ENCODE data around the gene SERPINA5. TPM values are rescaled to one million over a fixed set of nuclear protein-coding genes. Genes with fewer than 3 reads are reported as not detected.
"Not testable (repeated sequence)": the region's sequence is repeated elsewhere in the genome, so short reads cannot be mapped to it uniquely, and the experiment has no call there.

The SERPINA5 gene
- total and polyA plus RNA-seq, 2 donors: 0.63 to 5.1 TPM

DNA sequence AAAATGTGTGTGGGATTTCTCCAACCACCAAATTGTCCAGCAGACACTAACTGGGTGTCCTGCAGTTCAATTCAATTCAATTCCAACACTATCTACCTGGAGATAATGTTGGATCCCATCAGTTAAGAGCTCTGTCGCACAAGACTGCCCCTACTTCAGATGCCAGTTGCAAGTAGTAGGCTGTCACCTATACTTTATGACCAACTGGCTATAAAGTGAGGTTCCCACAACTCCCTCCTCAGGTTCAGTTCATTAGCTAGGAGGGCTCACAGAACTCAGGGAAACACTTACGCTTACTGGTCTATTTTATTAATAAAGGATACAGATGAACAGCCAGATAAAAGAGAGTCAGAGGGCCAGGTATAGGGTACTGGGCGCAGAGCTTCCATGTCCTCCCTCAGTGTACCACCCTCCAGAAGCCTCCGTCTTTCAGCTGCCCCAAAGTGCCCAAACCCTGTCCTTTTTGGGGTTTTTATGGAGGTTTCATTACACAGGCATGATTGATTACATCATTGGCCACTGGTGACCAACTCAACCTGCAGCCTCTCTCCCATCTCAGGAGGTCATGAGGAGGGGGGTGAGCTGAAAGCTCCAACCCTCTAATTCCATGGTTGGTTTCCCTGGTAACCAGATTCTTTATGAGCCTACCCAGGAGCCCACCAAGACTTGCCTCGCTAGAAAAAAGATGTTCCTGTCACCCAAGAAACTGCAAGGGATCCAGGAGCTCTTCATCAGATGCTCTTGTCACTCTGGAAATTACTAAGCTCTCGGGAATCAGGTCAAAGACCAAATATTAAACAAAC, 7.5 kb upstream of the SERPINA5 start:
- Histone ChIP-seq H3K36me3 (ENCODE audit: insufficient read depth) (no peaks in the 10 kb centered on the region), H3K27ac (ENCODE audit: low read depth) (no peak overlapping the region), H3K4me3 (ENCODE audit: low read depth, low read length) (no peak overlapping the region), H3K4me1 (ENCODE audit: insufficient read depth) (no peaks in the 10 kb centered on the region)
- DNase-seq (ENCODE audit: extremely low spot score): no peak
- 70% methylated on average over 6 of the region's 6 CpGs for WGBS

DNA sequence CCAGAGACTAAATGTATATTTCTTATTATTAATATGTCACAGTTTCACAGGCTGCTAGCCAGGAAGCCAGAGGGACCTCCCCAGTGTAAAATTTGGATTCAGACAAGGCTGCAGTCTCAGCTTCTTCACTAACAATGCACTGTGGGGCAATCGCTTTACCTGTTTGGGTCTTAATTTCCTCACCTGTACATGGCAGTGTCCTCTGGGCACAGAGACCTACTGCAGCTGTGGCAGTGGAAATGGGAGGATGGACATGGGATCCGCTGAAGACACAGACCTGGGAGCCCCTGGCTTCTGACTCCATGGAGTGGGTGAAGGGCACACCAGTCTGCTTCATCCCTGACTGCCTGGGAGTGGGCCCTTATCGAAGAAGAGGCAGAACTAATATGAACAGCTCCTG, 6.9 kb upstream of the SERPINA5 start:
- 94% methylated on average over 3 of the region's 3 CpGs for WGBS
- no peaks in the 10 kb centered on the region for H3K36me3 ChIP-seq (ENCODE audit: insufficient read depth)
- no peaks in the 10 kb centered on the region for H3K4me1 ChIP-seq (ENCODE audit: insufficient read depth)
- DNase-seq (ENCODE audit: extremely low spot score): no peak
- no peak overlapping the region for H3K27ac ChIP-seq (ENCODE audit: low read depth)
- no peak overlapping the region for H3K4me3 ChIP-seq (ENCODE audit: low read depth, low read length)

DNA sequence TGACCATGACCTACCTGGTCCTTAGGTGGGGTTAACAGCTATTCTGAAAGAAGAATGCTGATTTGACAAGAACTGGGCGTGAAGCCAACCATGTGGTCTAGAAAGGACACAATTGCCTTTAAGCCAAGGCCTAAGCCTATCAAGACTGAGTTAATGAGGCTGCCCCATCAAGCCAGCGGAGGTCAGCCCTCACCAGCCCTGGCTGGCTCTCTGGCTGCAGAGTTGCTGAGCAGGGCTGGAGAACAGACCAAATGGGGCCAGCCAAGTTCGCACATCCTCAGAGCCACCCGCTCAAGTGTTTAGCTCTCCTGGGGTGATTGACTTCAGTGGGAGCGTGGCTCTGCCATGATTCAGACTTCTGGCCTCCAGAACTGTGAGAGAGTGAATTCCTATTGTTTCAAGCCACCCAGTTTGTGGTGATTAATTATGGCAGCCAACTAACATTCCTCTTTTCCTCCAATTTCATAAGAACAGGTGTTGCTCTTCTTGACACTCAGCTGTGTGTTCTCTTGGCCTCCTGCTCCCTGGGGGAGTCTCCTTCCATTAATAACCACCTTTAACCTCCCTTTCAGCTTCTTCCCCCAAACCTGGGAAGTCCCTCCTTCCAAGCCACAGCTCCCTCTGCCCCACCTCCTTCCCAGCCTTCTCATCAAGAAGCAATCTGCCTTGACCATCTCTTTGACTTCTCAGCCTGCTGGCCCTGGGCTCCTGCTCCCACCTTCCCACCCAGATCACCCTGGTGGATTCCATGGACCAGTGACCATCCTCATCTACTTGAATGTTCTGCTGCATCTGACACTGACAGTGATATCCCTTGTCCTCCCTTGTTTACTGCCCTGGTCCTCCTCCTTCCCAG, 5.3 kb upstream of the SERPINA5 start:
- Histone ChIP-seq H3K36me3 (ENCODE audit: insufficient read depth) (no peaks in the 10 kb centered on the region), H3K4me3 (ENCODE audit: low read depth, low read length) (no peak overlapping the region), H3K27ac (ENCODE audit: low read depth) (no peak overlapping the region), H3K4me1 (ENCODE audit: insufficient read depth) (no peaks in the 10 kb centered on the region)
- no peak for DNase-seq (ENCODE audit: extremely low spot score)
- WGBS: 76% methylated on average over 5 of the region's 5 CpGs

DNA sequence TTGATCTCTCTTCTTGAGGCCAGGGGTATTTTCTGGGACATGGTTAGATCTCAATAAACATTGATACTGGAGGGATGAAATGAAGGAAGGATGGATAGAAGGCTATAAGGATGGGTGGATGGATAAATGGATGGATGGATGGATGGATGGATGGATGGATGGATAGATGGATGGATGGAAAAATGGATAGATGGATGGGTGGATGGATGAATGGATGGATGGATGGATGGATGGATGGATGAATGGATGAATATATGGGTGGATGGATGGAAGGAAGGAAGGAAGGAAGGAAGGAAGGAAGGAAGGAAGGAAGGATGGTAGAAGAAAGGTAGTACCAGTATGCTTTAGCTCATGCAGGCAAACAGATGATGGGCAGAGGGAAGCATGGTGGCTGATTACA, 3.8 kb upstream of the SERPINA5 start:
- not testable (repeated sequence) for H3K27ac ChIP-seq (ENCODE audit: low read depth); H3K4me3 ChIP-seq (ENCODE audit: low read depth, low read length); H3K36me3 ChIP-seq (ENCODE audit: insufficient read depth); DNase-seq (ENCODE audit: extremely low spot score); H3K4me1 ChIP-seq (ENCODE audit: insufficient read depth)

DNA sequence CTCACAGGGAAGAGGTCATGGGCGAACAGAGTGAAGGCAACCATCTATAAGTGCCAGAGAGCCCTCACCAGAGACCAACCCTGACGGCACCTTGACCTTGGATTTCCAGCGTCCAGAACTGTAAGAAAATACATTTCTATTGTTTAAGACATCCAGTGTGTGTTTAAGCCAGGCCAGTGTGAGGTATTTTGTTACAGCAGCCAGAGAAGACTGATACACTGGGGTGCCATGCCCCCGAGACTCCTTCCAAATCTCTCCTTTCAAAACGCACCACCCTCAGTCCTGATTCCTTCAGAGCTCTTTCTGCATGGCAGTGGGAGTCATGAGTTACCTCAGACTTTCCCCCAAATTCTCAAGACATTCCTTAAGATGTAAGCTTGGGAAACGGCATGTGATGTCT, 2.5 kb upstream of the SERPINA5 start:
- no peaks in the 10 kb centered on the region for H3K36me3 ChIP-seq (ENCODE audit: insufficient read depth)
- no peak for DNase-seq (ENCODE audit: extremely low spot score)
- no peaks in the 10 kb centered on the region for H3K4me1 ChIP-seq (ENCODE audit: insufficient read depth)
- H3K27ac ChIP-seq (ENCODE audit: low read depth): no peak overlapping the region
- no peak overlapping the region for H3K4me3 ChIP-seq (ENCODE audit: low read depth, low read length)
- 87% methylated on average over 6 of the region's 6 CpGs for WGBS

DNA sequence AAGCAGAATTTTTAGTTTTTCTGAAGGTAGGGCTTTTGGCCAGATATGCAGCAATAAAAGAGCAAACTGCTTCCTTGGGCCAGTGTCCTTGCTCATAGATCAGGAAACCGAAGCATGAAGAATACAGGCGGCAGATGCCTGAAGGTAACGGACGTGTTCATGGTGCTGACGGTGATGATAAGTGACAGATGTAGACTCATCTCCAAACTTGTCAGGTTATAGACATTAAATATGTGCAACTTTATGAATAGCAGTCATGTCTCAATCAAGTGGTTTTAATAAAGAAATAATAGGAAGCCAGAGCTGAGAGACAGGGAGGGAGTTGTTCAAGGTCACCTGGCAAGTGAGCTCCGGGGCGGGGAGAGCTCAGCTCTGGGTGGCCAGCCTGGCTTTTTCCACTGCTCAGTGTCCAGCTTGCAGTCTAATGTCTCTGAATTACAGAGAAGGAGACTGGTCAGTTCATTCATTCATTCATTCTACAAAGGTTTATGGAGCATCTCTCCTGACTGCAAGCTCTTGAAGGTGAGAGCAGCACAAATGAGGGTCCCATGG, 1.0 kb downstream of the SERPINA5 start:
- Histone ChIP-seq H3K4me3 (ENCODE audit: low read depth, low read length) (no peak overlapping the region), H3K36me3 (ENCODE audit: insufficient read depth) (no peaks in the 10 kb centered on the region), H3K27ac (ENCODE audit: low read depth) (no peak overlapping the region), H3K4me1 (ENCODE audit: insufficient read depth) (no peaks in the 10 kb centered on the region)
- 76% methylated on average over 7 of the region's 7 CpGs for WGBS
- no peak for DNase-seq (ENCODE audit: extremely low spot score)

DNA sequence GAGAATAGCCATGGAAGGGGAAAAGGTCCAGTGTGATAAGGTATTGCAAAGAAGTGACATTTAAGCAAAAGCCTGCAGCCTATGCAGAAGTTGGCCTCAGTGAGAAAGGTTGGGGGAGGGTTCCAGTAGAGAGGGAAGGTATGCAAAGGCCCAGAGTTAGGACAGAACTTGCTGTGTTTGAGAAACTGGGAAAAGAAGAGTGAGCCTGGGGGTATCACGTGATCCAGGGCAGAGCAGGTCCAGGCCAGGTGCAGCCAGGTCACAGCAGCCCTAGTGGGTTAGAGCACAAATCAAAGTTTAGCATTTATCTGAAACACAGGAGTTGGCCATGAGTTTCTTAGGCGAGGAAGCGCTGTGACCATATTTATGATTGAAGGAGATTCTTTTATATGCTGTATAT, 1.6 kb downstream of the SERPINA5 start:
- Histone ChIP-seq H3K36me3 (ENCODE audit: insufficient read depth) (no peaks in the 10 kb centered on the region), H3K27ac (ENCODE audit: low read depth) (no peak overlapping the region), H3K4me1 (ENCODE audit: insufficient read depth) (no peaks in the 10 kb centered on the region), H3K4me3 (ENCODE audit: low read depth, low read length) (no peak overlapping the region)
- 93% methylated on average over 3 of the region's 3 CpGs for WGBS
- no peak for DNase-seq (ENCODE audit: extremely low spot score)

DNA sequence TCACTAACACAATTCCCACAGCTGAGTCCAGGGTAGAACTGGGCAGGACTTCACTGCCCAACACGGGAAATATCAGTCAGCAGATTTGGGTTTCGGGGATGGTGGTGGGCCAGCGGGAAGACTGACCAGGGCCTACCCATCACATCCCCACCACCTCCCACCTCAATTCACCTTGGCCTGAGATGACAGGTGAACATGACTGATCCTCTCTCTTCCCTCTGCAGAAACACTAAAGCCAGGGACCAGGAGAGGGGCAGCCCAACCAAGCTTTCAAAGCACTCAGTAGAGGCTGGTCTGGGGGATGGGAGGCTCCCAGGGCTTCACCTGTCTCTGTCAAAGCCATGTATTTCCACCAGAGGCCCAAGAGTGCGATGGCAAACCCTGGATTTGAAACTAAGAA, 2.3 kb downstream of the SERPINA5 start:
- Histone ChIP-seq H3K4me3 (ENCODE audit: low read depth, low read length) (no peak overlapping the region), H3K27ac (ENCODE audit: low read depth) (no peak overlapping the region), H3K4me1 (ENCODE audit: insufficient read depth) (no peaks in the 10 kb centered on the region), H3K36me3 (ENCODE audit: insufficient read depth) (no peaks in the 10 kb centered on the region)
- DNase-seq (ENCODE audit: extremely low spot score): no peak
- WGBS: 95% methylated on average over 4 of the region's 4 CpGs

DNA sequence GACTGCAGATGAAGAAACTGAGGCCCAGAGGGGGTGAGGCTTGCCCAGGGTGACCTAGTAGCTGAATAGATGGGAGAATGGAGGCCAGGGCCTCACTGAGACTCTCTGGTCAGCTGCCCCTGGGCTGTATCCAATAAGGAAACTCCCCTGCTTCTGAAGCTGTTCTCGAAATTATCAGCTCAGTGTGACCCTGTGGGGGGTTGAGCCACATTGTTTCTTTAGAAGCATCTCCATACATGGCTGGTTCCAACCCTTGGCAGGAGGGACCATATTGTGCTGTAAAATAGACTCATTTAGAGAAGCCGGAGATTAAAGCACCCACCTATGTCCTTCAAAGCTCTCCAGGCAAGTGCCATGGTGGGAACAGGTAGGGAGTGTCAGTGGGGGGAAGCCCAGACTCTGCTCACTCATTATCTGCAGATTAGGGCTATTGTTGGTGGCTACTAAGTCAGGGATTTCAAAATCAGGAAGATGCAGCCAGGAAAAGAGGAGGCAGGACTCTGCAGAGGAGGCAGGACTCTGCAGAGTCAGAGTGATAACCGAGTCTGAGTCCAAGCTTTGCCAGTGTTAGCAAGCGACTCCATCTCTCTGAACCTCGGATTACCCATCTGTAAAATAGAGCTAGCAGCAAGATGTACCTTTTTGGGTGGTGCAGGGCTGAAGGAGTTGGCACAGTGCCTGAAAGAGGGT, 3.5 kb downstream of the SERPINA5 start:
- Histone ChIP-seq H3K36me3 (ENCODE audit: insufficient read depth) (no peaks in the 10 kb centered on the region), H3K27ac (ENCODE audit: low read depth) (no peak overlapping the region), H3K4me1 (ENCODE audit: insufficient read depth) (no peaks in the 10 kb centered on the region), H3K4me3 (ENCODE audit: low read depth, low read length) (no peak overlapping the region)
- WGBS: 72% methylated on average over 5 of the region's 5 CpGs
- no peak for DNase-seq (ENCODE audit: extremely low spot score)

DNA sequence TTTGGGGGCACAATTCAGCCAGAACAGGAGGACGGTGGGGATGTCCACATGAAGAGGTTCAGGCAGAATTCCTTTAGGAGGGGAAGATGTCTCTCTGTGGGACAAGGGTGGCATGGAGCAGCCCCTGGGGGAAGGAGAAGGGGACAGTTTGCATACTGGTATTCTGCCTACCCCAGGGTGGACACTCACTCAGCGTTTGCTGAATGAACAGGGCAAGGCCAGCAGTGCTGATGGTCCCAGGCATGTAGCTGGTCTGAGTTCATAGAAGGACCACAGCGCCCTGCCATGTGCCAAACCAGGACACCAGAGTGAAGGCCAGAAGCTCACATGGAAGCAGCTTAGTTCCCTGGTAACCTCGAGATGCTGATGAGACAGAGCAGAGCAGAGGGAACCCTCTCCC, 5.4 kb downstream of the SERPINA5 start:
- Histone ChIP-seq H3K36me3 (ENCODE audit: insufficient read depth) (no peaks in the 10 kb centered on the region), H3K4me1 (ENCODE audit: insufficient read depth) (no peaks in the 10 kb centered on the region), H3K27ac (ENCODE audit: low read depth) (no peak overlapping the region), H3K4me3 (ENCODE audit: low read depth, low read length) (no peak overlapping the region)
- 88% methylated on average over 4 of the region's 4 CpGs for WGBS
- DNase-seq (ENCODE audit: extremely low spot score): no peak

DNA sequence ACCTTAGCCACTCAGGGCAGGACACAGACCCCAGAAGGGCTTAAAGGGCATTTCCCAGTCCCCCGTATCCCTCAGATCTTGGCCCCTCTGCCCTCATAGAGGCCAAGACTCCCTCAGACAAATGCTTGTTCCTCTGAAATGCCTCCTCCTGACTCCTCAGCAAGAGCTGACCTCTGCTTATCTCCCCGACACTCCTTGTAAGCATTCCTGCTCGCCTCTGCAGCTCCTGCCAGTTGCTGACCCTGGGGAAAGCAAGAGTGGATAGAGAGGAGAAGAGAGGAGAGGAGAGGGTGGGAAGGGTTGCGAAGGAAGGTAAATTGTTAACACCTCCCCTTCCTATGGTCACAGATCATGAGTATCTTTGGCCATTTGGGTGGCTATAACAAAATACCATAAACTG, 7.1 kb downstream of the SERPINA5 start:
- no peaks in the 10 kb centered on the region for H3K4me1 ChIP-seq (ENCODE audit: insufficient read depth)
- no peak overlapping the region for H3K27ac ChIP-seq (ENCODE audit: low read depth)
- no peaks in the 10 kb centered on the region for H3K36me3 ChIP-seq (ENCODE audit: insufficient read depth)
- no peak for DNase-seq (ENCODE audit: extremely low spot score)
- no peak overlapping the region for H3K4me3 ChIP-seq (ENCODE audit: low read depth, low read length)
- WGBS: 74% methylated on average over 4 of the region's 4 CpGs

DNA sequence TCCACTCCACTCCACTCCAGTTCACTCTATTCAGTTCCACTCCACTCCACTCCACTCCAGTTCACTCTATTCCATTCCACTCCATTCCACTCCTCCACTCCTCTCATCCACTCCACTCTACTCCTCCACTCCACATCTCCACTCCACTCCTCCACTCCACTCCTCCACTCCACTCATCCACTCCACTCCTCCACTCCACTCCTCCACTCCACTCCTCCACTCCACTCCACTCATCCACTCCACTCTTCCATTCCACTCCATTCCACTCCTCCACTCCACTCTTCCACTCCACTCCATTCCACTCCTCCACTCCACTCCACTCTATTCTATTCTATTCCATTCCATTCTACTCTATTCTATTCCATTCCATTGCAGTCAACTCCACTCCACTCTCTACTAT, 9.8 kb downstream of the SERPINA5 start:
- no peak for DNase-seq (ENCODE audit: extremely low spot score)
- Histone ChIP-seq H3K36me3 (ENCODE audit: insufficient read depth) (no peaks in the 10 kb centered on the region), H3K4me1 (ENCODE audit: insufficient read depth) (no peaks in the 10 kb centered on the region), H3K27ac (ENCODE audit: low read depth) (no peak overlapping the region), H3K4me3 (ENCODE audit: low read depth, low read length) (no peak overlapping the region)

DNA sequence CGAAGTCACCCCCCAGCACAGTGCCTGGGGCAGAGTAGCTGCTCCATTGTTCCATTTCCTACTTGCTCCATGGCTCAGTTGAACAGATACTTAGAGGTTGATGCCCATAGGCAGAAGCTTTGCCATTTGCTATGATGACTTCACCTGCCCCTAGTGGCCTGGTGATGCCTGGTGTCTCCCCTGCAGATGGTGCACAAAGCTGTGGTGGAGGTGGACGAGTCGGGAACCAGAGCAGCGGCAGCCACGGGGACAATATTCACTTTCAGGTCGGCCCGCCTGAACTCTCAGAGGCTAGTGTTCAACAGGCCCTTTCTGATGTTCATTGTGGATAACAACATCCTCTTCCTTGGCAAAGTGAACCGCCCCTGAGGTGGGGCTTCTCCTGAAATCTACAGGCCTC, 10.6 kb downstream of the SERPINA5 start:
- H3K4me1 ChIP-seq (ENCODE audit: insufficient read depth): no peaks in the 10 kb centered on the region
- 91% methylated on average over 8 of the region's 8 CpGs for WGBS
- H3K4me3 ChIP-seq (ENCODE audit: low read depth, low read length): no peak overlapping the region
- H3K36me3 ChIP-seq (ENCODE audit: insufficient read depth): no peaks in the 10 kb centered on the region
- DNase-seq (ENCODE audit: extremely low spot score): no peak
- no peak overlapping the region for H3K27ac ChIP-seq (ENCODE audit: low read depth)

DNA sequence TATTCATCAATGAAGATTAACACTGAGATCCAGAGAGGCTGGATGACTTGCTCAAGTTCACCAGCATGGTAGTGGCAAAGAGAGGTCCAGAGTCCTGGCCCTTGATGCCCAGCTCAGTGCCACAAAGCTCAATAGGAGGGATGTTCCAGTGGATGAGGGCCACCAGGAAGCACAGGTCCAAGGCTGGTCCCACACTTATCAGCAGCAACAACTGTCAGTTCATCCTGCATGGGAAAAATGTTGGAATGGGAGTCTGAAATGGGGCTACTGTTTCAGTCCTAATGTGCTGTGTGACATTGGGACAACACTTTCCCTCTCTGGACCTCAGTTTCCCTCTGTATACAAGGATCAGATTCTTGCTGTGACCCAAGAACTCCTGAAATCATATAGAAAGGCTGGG, 11.2 kb downstream of the SERPINA5 start:
- Histone ChIP-seq H3K36me3 (ENCODE audit: insufficient read depth) (no peaks in the 10 kb centered on the region), H3K4me1 (ENCODE audit: insufficient read depth) (no peaks in the 10 kb centered on the region)
- DNase-seq (ENCODE audit: extremely low spot score): no peak

More for the DNA sequence above, 11.2 kb downstream of the SERPINA5 start:
- Histone ChIP-seq H3K4me3 (ENCODE audit: low read depth, low read length) (no peak overlapping the region), H3K27ac (ENCODE audit: low read depth) (no peak overlapping the region)

All from urinary bladder (tissue), 4 donors.